ENCODE results near the gene RAB3A. TPM values are rescaled to one million over a fixed set of nuclear protein-coding genes. Genes with fewer than 3 reads are reported as not detected.

The RAB3A gene
- total RNA-seq, 1 experiment from 2014 or later = 1.0 TPM

GRCh38 chr19:18171605-18172327 lies 32.1 kb downstream of the RAB3A start:
- Histone ChIP-seq H3K36me3 (ENCODE audit: control insufficient read depth, insufficient read depth, low read length) (no peaks in the 10 kb centered on the region), H3K4me1 (ENCODE audit: control insufficient read depth, insufficient read depth, low read length) (peaks cover 6% of the 10 kb centered on the region; the same call in 1 of the 2 replicates), H3K27ac (ENCODE audit: low read length) (no peak overlapping the region), H3K4me3 (ENCODE audit: low read depth in 2 of 2, low read length in 2 of 2) (no peak overlapping the region), H3K27me3 (ENCODE audit: control insufficient read depth, insufficient read depth, low read length) (no peaks in the 10 kb centered on the region), H3K9me3 (ENCODE audit: control insufficient read depth, insufficient read depth, low read depth, low read length) (no peaks in the 10 kb centered on the region)
- TF ChIP-seq REST (IDR thresholded peaks at IDR 0.05; ENCODE audit: insufficient read depth in 1 of 2, low read depth in 2 of 2, low read length in 1 of 2) (no peak), SIN3A (IDR thresholded peaks at IDR 0.05; ENCODE audit: borderline replicate concordance, insufficient read depth, low read depth, low read length) (no peak), CTCF (IDR thresholded peaks at IDR 0.05) (no peak), TCF7L2 (IDR thresholded peaks at IDR 0.05; ENCODE audit: low read depth, low read length) (no peak), POLR2AphosphoS5 (IDR thresholded peaks at IDR 0.05; ENCODE audit: low read depth, low read length) (peak; percentile 35; the same call in 1 of the 2 replicates)
- BruUV-seq (replicated peaks) = no TSS peak
- DNase-seq (ENCODE audit: low read depth, low spot score) = no peak
- in situ Hi-C loops (cut with HindIII; ENCODE audit: low pct_unique_long_range_greater_than_20kb, low sequenced_read_pairs) = no loop called here
- CTCF ChIA-PET = interaction anchor here (0.6 kb wide), 1 partner anchor 30 kb away, joined by 5 read pairs; no protein-coding TSS in a partner anchor
- POLR2A ChIA-PET = interaction anchor here (0.9 kb wide), 1 partner anchor 10 kb away, joined by 10 read pairs; no protein-coding TSS in a partner anchor
- no peak for ATAC-seq
- intact Hi-C loops (cut with micrococcal nuclease; ENCODE audit: unreplicated experiment) = no loop called here

- Histone ChIP-seq H3K9me3 (ENCODE audit: control insufficient read depth, insufficient read depth, low read depth, low read length) (no peaks in the 10 kb centered on the region), H3K27ac (ENCODE audit: low read length) (no peak overlapping the region), H3K4me1 (ENCODE audit: control insufficient read depth, insufficient read depth, low read length) (peaks cover 6% of the 10 kb centered on the region; the same call in 1 of the 2 replicates), H3K27me3 (ENCODE audit: control insufficient read depth, insufficient read depth, low read length) (no peaks in the 10 kb centered on the region), H3K4me3 (ENCODE audit: low read depth in 2 of 2, low read length in 2 of 2) (no peak overlapping the region), H3K36me3 (ENCODE audit: control insufficient read depth, insufficient read depth, low read length) (no peaks in the 10 kb centered on the region; the same call in 1 of the 2 replicates)
- CTCF ChIA-PET = interaction anchor here (1.1 kb wide), 1 partner anchor 58 kb away, joined by 3 read pairs; no protein-coding TSS in a partner anchor
- intact Hi-C loops (cut with micrococcal nuclease; ENCODE audit: unreplicated experiment) = no loop called here
- DNase-seq (ENCODE audit: low read depth, low spot score) = no peak
- in situ Hi-C loops (cut with HindIII; ENCODE audit: low pct_unique_long_range_greater_than_20kb, low sequenced_read_pairs) = no loop called here
- ATAC-seq = no peak
- no peak for TF ChIP-seq REST (IDR thresholded peaks at IDR 0.05; ENCODE audit: insufficient read depth in 1 of 2, low read depth in 2 of 2, low read length in 1 of 2)
- TF ChIP-seq SIN3A (IDR thresholded peaks at IDR 0.05; ENCODE audit: borderline replicate concordance, insufficient read depth, low read depth, low read length) = no peak
- no peak for TF ChIP-seq CTCF (IDR thresholded peaks at IDR 0.05)
- no peak for TF ChIP-seq TCF7L2 (IDR thresholded peaks at IDR 0.05; ENCODE audit: low read depth, low read length)
- no peak for TF ChIP-seq POLR2AphosphoS5 (IDR thresholded peaks at IDR 0.05; ENCODE audit: low read depth, low read length)
- BruUV-seq (replicated peaks) = no TSS peak
- POLR2A ChIA-PET = interaction anchor here (0.9 kb wide), 1 partner anchor 11 kb away, joined by 10 read pairs; no protein-coding TSS in a partner anchor
These were observed 33.1 kb downstream of the RAB3A start for GRCh38 chr19:18170714-18171255.

Measured in Panc1 (cell line).